ENCODE measurements around the gene SPATA18. TPM values are rescaled to one million over a fixed set of nuclear protein-coding genes. Genes with fewer than 3 reads are reported as not detected.
A peak's percentile ranks its signal among the peaks of the same experiment; 100 is the strongest.

The SPATA18 gene
- total and polyA plus RNA-seq, 9 of the 15 experiments (the other 6 are each of a cell fraction or from before 2014, with no cell fraction given) = 0.09 TPM; not detected in 8

GRCh38 chr4:52014903-52015302 is 36.2 kb upstream of the SPATA18 start (continued):
- TF ChIP-seq CEBPG (CRISPR knock-in tag; IDR thresholded peaks at IDR 0.05) (no peak), CEBPG (tag; conservative IDR thresholded peaks at IDR 0.05 in 1 of 2, IDR thresholded peaks at IDR 0.05 in 1 of 2) (no peak), ZNF740 (CRISPR knock-in tag; IDR thresholded peaks at IDR 0.05) (no peak), ZNF740 (tag; IDR thresholded peaks at IDR 0.05) (no peak), CREBBP (IDR thresholded peaks at IDR 0.05; ENCODE audit: low read depth, low read length) (no peak)

GRCh38 chr4:52015366-52015765 is 35.7 kb upstream of the SPATA18 start:
- H3K4me3 ChIP-seq = no peak overlapping the region
- DNase-seq (ENCODE audit: extremely low read depth in 1 of 4, low spot score in 3 of 4) (peak in 1 of 4 experiments; percentile 14), FAIRE-seq (no peak), ATAC-seq (peak; percentile 59; the same call in 2 of the 3 replicates)
- ChIA-PET CTCF (ENCODE audit: low intra/inter-chr PET ratio) (interaction anchor here (1.7 kb wide), 1 partner anchor 184 kb away, joined by 9 read pairs; no protein-coding TSS in a partner anchor), POLR2A (no interaction called here)
- no peaks in the 10 kb centered on the region for H3K27me3 ChIP-seq (ENCODE audit: control insufficient read depth in 2 of 2, insufficient read depth in 2 of 2, low read length in 2 of 2)
- no peak overlapping the region for H2AFZ ChIP-seq (ENCODE audit: low read depth, low read length)
- no peak overlapping the region for H3K9ac ChIP-seq (ENCODE audit: insufficient read depth in 1 of 2, low read depth in 2 of 2, low read length in 2 of 2)
- H3K36me3 ChIP-seq (ENCODE audit: control insufficient read depth, insufficient read depth, low read length) = no peaks in the 10 kb centered on the region
- no TSS peak for BruUV-seq (replicated peaks)
- no peak overlapping the region for H3K27ac ChIP-seq (ENCODE audit: extremely low read depth, low read depth, low read length)
- in situ Hi-C loops (cut with MboI) (no loop called here), intact Hi-C loops (cut with micrococcal nuclease) (no loop called here)
- H3K4me2 ChIP-seq (ENCODE audit: insufficient read depth, low read length) = no peak overlapping the region
- H3K4me1 ChIP-seq (replicated peaks in 1 of 2; ENCODE audit: control insufficient read depth in 2 of 2, insufficient read depth in 2 of 2, low read length in 2 of 2) = no peaks in the 10 kb centered on the region; a peak in 1 of 5 replicates
- H3K79me2 ChIP-seq (ENCODE audit: control insufficient read depth, insufficient read depth, low read length) = no peaks in the 10 kb centered on the region
- H3K9me3 ChIP-seq (replicated peaks; ENCODE audit: control insufficient read depth, insufficient read depth, low read depth, low read length) = no peaks in the 10 kb centered on the region
- H3K9me1 ChIP-seq (ENCODE audit: control insufficient read depth, insufficient read depth, low read length) = no peaks in the 10 kb centered on the region
- no peaks in the 10 kb centered on the region for H4K20me1 ChIP-seq (replicated peaks; ENCODE audit: control insufficient read depth, insufficient read depth, low read length)
- WGBS (ENCODE audit: insufficient coverage, low coverage, missing lambda C conversion rate) = 0% methylated on average over 7 of the region's 7 CpGs
- TF ChIP-seq HLTF (IDR thresholded peaks at IDR 0.05) (no peak), PHTF2 (CRISPR knock-in tag; IDR thresholded peaks at IDR 0.05) (no peak), RAD21 (CRISPR knock-in tag; conservative IDR thresholded peaks at IDR 0.05 in 1 of 2, IDR thresholded peaks at IDR 0.05 in 1 of 2) (peak; percentile 18 to 29; a peak in 1 of 4 replicates), ID3 (CRISPR knock-in tag; IDR thresholded peaks at IDR 0.05) (no peak), ID3 (tag; IDR thresholded peaks at IDR 0.05) (no peak), TEAD4 (IDR thresholded peaks at IDR 0.05; ENCODE audit: low read length) (no peak), TEAD4 (CRISPR knock-in tag; IDR thresholded peaks at IDR 0.05; ENCODE audit: borderline replicate concordance) (no peak), HMBOX1 (IDR thresholded peaks at IDR 0.05) (no peak), YBX1 (IDR thresholded peaks at IDR 0.05) (no peak), ZNF511 (CRISPR knock-in tag; IDR thresholded peaks at IDR 0.05) (no peak), PTRF (tag; IDR thresholded peaks at IDR 0.05) (no peak), OTX1 (CRISPR knock-in tag; IDR thresholded peaks at IDR 0.05) (no peak), ATF1 (CRISPR knock-in tag; IDR thresholded peaks at IDR 0.05) (no peak), ATF1 (tag; IDR thresholded peaks at IDR 0.05) (no peak)

Data from K562 (cell line).